SK-N-MC (cell line): ENCODE results near the gene EXOC3L4.

ENCODE experiments used
- DNase-seq: peaks from one replicate; pipeline ENCODE4 v3.0.0-alpha.2; 2011; ENCODE audit warnings: low read depth, low spot score
- H3K27ac ChIP-seq: fragments of 200-600 bp; sonication (generic); 2 replicates; pipeline ENCODE4 v1.5.1; 2016; ENCODE audit warnings: mixed run types
- H3K36me3 ChIP-seq: fragments of 200-600 bp; sonication (generic); 2 replicates; pipeline ENCODE4 v1.6.1; 2017; ENCODE audit warnings: antibody characterized with exemption, low read length, mixed read lengths; ENCODE audit not compliant: insufficient read depth
- H3K4me3 ChIP-seq: fragments of 200-600 bp; sonication (generic); 2 replicates; pipeline ENCODE4 v1.5.1; 2016
- H3K9ac ChIP-seq: fragments of 200-600 bp; sonication (generic); 2 replicates; pipeline ENCODE4 v1.8.0; 2017; ENCODE audit warnings: mixed run types, mixed read lengths; ENCODE audit not compliant: insufficient read length
- H3K9me3 ChIP-seq: fragments of 200-600 bp; sonication (generic); 2 replicates; pipeline ENCODE4 v1.6.1; 2017; ENCODE audit warnings: low read depth, mild to moderate bottlenecking, antibody characterized with exemption, low read length, moderate library complexity, mixed read lengths
- EZH2 ChIP-seq: fragments of 200-600 bp; sonication (generic); IDR thresholded peaks from one replicate; pipeline ENCODE4 v1.6.1; 2017; ENCODE audit warnings: antibody characterized with exemption
- FOXP2 ChIP-seq: optimal IDR thresholded peaks from 2 replicates; pipeline ENCODE3; 2011; ENCODE audit warnings: mild to moderate bottlenecking, moderate library complexity; ENCODE audit not compliant: insufficient read depth; ENCODE audit errors: extremely low read length, control extremely low read depth
- POLR2AphosphoS5 ChIP-seq: IDR thresholded peaks from 2 replicates; pipeline ENCODE4 v1.6.1; 2012; ENCODE audit warnings: mild to moderate bottlenecking, low read depth, low read length, borderline replicate concordance

Gene EXOC3L4

GRCh38 chr14:103086771-103087342 lies 7.7 kb upstream of the EXOC3L4 start:
- H3K9me3 ChIP-seq = no peaks in the 10 kb centered on the region
- no peak overlapping the region for H3K4me3 ChIP-seq
- TF ChIP-seq POLR2AphosphoS5 (no peak), FOXP2 (no peak), EZH2 (no peak)
- no peak for DNase-seq
- H3K36me3 ChIP-seq = no peaks in the 10 kb centered on the region
- no peak overlapping the region for H3K27ac ChIP-seq
- no peak overlapping the region for H3K9ac ChIP-seq

- no peak overlapping the region for H3K4me3 ChIP-seq
- DNase-seq = no peak
- H3K9ac ChIP-seq = no peak overlapping the region
- no peaks in the 10 kb centered on the region for H3K9me3 ChIP-seq
- no peaks in the 10 kb centered on the region for H3K36me3 ChIP-seq
- H3K27ac ChIP-seq = no peak overlapping the region
- TF ChIP-seq EZH2 (no peak), FOXP2 (no peak), POLR2AphosphoS5 (no peak)
These were observed 7.1 kb upstream of the EXOC3L4 start for GRCh38 chr14:103087343-103087835.

- no peak for TF ChIP-seq FOXP2
- Histone ChIP-seq H3K9ac (no peak overlapping the region), H3K27ac (no peak overlapping the region), H3K4me3 (no peak overlapping the region), H3K36me3 (no peaks in the 10 kb centered on the region), H3K9me3 (no peaks in the 10 kb centered on the region)
- no peak for DNase-seq
These were observed 5.6 kb upstream of the EXOC3L4 start for GRCh38 chr14:103088921-103089320.

- Histone ChIP-seq H3K36me3 (no peaks in the 10 kb centered on the region), H3K27ac (no peak overlapping the region), H3K4me3 (no peak overlapping the region), H3K9ac (no peak overlapping the region), H3K9me3 (no peaks in the 10 kb centered on the region)
- TF ChIP-seq POLR2AphosphoS5 (no peak), EZH2 (no peak), FOXP2 (no peak)
- no peak for DNase-seq
These were observed 4.9 kb upstream of the EXOC3L4 start for GRCh38 chr14:103089386-103090335.

- Histone ChIP-seq H3K9me3 (no peaks in the 10 kb centered on the region), H3K4me3 (no peak overlapping the region), H3K36me3 (no peaks in the 10 kb centered on the region), H3K9ac (no peak overlapping the region), H3K27ac (no peak overlapping the region)
- no peak for TF ChIP-seq FOXP2
- no peak for TF ChIP-seq EZH2
- TF ChIP-seq POLR2AphosphoS5 = no peak
- DNase-seq = no peak
These were observed 4.0 kb upstream of the EXOC3L4 start for GRCh38 chr14:103090481-103091020.

GRCh38 chr14:103091041-103091882 lies 3.3 kb upstream of the EXOC3L4 start:
- H3K27ac ChIP-seq = no peak overlapping the region
- H3K36me3 ChIP-seq = no peaks in the 10 kb centered on the region
- H3K9ac ChIP-seq = no peak overlapping the region
- TF ChIP-seq POLR2AphosphoS5 = no peak
- TF ChIP-seq EZH2 = no peak
- TF ChIP-seq FOXP2 = no peak
- no peak overlapping the region for H3K4me3 ChIP-seq
- DNase-seq = no peak
- H3K9me3 ChIP-seq = no peaks in the 10 kb centered on the region

- H3K4me3 ChIP-seq = no peak overlapping the region
- no peak overlapping the region for H3K27ac ChIP-seq
- no peak overlapping the region for H3K9ac ChIP-seq
- TF ChIP-seq POLR2AphosphoS5 = no peak
- TF ChIP-seq EZH2 = no peak
- TF ChIP-seq FOXP2 = no peak
- H3K9me3 ChIP-seq = no peaks in the 10 kb centered on the region
- no peak for DNase-seq
- no peaks in the 10 kb centered on the region for H3K36me3 ChIP-seq
These were observed 2.7 kb upstream of the EXOC3L4 start for GRCh38 chr14:103091883-103092222.

GRCh38 chr14:103093856-103094405 lies 594 bp upstream of the EXOC3L4 start:
- Histone ChIP-seq H3K4me3 (no peak overlapping the region), H3K9me3 (no peaks in the 10 kb centered on the region), H3K27ac (no peak overlapping the region), H3K9ac (no peak overlapping the region), H3K36me3 (no peaks in the 10 kb centered on the region)
- no peak for TF ChIP-seq EZH2
- TF ChIP-seq FOXP2 = no peak
- TF ChIP-seq POLR2AphosphoS5 = no peak
- no peak for DNase-seq
